HL-60/S4 treated with retinoic acid at 250 ng/mL for 4 days and 3 days (cell line): Measurements from ENCODE around the gene RPL41.
"Not testable (repeated sequence)": the region's sequence is repeated elsewhere in the genome, so short reads cannot be mapped to it uniquely, and the experiment has no call there.

ENCODE experiments used
- in situ Hi-C: fragments of 300-500 bp; cut with MboI; formaldehyde crosslinking; loops from 2 replicates; pipeline ENCODE4 v1.7.0; 2022; ENCODE audit warnings: low sequenced_read_pairs

RPL41 gene

DNA sequence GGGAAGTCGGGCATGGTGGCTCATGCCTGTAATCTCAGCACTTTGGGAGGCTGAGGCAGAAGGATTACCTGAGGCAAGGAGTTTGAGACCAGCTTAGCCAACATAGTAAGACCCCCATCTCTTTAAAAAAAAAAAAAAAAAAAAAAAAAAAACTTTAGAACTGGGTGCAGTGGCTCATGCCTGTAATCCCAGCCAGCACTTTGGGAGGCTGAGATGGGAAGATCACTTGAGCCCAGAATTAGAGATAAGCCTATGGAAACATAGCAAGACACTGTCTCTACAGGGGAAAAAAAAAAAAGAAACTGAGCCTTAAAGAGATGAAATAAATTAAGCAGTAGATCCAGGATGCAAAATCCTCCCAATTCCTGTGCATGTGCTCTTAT is 13.8 kb upstream of the RPL41 start:
- in situ Hi-C loops = no loop called here

DNA sequence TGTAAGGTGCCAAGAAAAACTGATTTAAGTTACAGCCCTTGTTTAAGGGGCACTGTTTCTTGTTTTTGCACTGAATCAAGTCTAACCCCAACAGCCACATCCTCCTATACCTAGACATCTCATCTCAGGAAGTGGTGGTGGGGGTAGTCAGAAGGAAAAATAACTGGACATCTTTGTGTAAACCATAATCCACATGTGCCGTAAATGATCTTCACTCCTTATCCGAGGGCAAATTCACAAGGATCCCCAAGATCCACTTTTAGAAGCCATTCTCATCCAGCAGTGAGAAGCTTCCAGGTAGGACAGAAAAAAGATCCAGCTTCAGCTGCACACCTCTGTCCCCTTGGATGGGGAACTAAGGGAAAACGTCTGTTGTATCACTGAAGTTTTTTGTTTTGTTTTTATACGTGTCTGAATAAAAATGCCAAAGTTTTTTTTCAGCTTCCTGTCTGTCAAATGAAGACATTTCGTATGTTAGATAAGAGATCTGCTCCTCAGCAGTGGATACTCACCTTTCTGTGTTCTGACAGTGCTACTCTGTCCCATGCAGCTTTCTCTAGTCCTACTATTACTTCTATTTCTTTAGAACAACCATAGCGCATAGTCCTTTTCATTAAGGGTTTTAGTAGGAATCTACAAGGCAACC is 13.2 kb upstream of the RPL41 start:
- in situ Hi-C loops = no loop called here

DNA sequence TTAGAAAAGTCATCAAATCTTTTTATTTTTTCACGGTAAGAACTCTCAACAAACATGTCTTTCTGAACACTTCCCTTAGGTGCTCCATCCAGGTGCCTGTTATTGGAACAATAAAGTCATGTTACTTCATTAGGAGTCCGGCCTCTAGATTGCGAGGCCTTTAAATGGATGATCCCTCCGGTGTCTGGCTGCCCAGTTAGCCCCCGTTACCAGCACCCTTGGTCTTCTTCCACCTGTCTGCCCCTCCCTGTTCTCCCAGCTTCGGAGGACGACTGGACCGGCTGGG is 12.7 kb upstream of the RPL41 start:
- in situ Hi-C loops = no loop called here

DNA sequence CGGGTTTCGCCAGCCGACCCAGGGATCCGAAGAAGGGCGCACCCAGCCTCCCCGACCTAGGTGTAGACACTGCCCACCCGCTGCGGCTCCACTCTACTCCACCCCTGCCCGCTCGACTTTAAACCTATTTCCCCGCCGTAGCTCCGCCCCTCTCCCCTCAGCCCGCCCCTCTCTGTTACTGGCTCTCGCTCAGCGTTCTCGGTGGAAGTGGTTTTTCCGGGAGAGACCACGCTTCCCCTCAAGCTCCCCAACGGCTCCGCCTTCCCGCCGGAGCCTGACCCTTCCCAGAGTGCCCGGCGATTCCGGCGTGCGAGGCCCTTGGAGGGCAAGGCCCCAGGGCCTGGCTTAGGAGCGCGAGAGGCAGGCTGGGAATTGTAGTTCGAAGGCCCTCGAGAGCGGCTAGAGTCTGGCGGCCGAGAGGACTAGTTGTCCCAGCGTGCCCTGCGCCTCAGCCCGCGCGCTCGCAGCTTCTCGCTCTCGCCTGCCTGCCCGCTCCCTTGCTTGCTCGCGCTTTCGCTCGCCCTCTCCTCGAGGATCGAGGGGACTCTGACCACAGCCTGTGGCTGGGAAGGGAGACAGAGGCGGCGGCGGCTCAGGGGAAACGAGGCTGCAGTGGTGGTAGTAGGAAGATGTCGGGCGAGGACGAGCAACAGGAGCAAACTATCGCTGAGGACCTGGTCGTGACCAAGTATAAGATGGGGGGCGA is 12.2 kb upstream of the RPL41 start, which contains the start of gene PA2G4:
PA2G4 (plus strand) TSS at position 451 of the 706 bp plus-strand sequence; CDS start at position 630, 179 bp downstream.
- in situ Hi-C loops = no loop called here

DNA sequence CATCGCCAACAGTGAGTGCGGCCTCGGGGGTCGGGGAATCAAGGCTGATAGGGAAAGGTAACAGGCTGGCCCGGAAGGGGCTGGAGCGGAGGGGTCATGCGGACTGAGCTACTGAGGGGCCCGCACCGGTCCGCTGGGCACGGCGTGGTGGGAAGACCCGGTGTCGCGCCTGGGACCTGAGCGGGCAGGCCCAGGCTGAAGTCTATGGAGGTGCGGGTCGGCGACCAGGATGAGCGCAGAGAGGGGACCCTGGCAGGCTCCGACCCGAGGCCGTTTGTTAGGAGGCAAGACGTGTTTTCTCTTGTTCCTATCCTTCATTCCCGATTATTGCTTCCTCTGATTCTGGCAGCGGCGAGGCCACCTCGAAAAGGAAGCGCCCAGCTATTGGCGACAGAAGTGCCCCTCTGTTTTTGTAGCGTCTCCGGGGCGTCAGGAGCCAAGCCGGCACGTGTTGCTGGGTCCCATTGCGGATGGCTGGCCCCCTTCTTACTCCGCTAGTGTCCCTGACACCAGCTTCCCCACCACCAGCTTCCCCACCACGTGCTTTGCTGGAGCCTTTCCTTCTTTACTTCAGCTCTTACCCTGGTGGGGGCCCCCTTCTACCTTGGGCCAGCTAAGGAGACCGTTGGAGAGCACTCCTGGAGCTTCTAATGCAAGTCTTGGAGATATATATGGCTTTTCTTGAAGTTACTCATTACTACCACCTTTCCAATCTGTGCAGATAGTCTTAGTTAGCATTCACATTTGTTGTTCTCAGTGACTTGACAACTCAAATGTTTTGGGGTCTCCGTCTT is 11.4 kb upstream of the RPL41 start:
- in situ Hi-C loops = no loop called here

DNA sequence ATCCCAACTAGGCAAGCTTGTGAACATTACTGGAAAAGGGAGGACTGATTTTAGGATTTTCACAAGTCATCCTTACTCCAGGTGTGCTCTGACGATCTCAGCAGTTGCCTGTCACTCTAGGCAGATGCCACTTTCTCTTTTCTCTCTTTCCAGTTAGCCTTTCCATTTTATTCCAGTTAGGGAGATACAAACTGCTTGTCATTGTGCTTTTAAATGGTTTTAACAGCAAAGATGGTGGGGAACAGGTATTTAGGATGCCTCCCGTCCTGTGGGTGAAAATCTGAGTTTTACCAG is 10.9 kb upstream of the RPL41 start:
- in situ Hi-C loops = no loop called here

DNA sequence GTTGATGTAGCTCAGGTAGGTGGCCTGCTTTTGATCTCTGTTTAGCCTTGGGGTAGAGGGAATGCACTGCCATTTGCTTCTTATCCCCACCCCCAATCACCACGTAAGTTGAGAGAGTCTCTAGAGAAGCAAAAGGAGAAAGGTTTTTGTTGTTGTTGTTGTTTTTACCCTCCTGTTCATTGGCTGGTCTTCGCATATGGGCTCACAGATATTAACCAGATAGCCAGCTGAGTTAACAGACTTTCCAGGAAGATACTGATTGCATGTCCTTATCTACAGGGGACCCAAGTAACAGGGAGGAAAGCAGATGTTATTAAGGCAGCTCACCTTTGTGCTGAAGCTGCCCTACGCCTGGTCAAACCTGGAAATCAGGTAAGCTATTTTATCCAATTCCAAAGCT is 9.2 kb upstream of the RPL41 start:
- in situ Hi-C loops = no loop called here

DNA sequence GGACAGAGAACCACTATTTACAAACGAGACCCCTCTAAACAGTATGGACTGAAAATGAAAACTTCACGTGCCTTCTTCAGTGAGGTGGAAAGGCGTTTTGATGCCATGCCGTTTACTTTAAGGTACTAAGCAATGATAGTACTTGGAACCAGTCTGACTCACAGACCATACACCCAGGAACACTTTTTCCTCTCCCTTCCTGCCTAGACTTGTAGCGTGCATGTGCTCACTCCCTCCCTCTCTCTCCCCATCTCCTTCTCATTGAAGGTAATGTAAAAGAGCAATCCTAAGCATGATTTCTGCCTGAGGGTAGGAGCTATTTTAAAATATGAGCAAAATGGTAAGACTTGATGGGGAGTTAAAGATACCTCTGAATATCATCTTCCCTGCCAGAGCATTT is 5.9 kb upstream of the RPL41 start:
- in situ Hi-C loops = no loop called here

DNA sequence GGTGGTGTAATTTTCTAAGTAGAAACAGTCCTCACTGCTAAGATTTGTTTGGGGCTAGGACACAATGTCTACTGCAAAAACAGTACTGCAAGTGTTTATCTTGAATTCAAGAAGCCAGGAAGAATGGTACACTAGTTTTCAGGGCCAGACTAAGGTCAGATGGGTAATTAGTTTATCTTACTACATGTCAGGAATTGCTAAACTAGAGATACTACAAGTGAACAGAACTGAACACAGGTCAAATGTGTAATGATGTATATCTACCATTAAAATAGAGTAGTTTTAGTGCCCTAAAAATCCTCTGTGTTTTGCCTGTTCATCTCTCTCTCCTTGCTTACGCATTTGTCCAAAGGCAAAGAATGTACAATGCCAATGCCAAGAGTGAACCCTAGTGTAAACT is 2.3 kb upstream of the RPL41 start:
- in situ Hi-C loops = no loop called here

DNA sequence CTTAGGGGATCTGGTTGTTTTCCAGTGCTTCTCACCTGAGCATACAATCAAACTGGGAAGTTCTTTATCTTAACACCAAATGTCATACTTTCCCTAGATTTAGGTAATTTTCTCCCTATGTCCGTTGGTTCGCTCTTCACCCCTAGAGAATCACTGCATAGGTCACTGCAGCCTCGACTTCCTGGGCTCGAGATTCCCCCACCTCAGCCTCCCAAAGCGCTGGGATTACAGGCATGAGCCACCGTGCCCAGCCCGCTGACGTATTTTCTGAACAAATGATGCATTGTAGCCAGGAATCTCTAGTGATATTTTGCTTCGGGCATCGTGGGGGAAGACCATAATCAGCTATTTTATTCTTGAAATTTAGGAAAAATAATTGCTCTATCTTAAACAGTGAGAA is 1.1 kb upstream of the RPL41 start:
- in situ Hi-C loops = no loop called here

DNA sequence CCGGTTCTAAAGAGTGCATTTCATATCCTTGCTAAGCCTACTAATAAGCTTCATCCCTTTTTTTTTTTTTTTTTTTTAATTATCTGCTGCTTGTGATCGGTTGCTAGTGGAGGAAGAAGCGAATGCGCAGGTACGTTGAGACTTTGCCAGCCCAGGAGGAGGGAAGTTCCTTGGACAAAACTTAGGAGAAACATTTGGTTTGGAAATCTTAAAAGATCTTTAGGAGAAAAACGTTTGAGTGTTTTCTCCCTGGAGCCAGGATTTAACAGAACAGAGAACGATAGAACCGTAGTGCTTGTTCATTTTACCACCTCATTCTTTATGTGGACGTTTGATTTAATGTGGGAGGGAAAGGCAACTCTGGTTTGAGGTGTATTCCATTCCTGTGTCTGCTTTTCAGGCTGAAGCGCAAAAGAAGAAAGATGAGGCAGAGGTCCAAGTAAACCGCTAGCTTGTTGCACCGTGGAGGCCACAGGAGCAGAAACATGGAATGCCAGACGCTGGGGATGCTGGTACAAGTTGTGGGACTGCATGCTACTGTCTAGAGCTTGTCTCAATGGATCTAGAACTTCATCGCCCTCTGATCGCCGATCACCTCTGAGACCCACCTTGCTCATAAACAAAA is 761 bp downstream of the RPL41 start:
- in situ Hi-C loops = not testable (repeated sequence)

DNA sequence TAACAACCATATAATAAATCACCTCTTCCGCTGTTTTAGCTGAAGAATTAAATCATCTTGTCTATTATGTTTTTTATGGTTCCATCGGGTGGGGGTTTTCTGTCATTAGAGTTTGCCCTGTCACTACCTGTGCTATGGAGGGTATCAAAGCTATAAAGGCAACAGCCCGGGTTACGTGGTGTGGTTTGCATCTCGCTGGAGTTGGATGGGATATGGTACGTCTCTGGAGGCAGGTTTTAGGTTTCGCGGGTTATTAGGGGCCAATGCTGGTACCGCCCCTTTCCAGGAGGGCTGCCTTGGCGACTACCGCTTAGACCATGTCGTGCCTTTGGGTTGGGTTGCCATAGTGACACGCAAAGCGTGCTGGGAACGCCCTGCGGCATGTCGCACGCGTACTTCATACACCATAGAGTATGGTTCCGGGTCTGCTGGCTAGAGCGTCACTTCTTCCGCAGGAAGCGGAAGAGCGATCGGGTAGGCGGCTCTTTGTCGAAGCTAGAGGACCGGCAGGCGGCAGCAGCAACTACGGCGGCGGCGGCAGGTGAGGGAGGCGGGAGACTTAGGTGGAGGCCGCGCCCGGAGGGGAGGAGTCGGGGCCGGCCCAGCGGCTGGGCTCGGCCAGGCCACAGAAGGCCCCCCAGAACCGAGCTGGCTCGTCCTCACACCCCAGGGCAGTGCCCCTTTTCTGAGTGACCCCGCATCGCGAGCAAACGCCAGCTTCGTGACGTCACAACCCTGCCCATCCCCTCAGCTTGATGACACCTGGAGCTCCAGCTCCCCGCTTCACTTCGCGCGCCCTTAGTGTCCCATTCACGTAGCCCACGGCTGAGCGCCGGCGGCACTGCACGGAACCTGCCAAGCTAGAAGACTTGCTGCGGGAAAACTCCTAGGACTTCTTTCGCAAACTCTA is 1.6 kb downstream of the RPL41 start, which contains the start of gene ZC3H10:
ZC3H10 (plus strand) TSS at position 489 of the 910 bp plus-strand sequence. CDS start 2,297 bp downstream, outside the sequence.
- in situ Hi-C loops = no loop called here

DNA sequence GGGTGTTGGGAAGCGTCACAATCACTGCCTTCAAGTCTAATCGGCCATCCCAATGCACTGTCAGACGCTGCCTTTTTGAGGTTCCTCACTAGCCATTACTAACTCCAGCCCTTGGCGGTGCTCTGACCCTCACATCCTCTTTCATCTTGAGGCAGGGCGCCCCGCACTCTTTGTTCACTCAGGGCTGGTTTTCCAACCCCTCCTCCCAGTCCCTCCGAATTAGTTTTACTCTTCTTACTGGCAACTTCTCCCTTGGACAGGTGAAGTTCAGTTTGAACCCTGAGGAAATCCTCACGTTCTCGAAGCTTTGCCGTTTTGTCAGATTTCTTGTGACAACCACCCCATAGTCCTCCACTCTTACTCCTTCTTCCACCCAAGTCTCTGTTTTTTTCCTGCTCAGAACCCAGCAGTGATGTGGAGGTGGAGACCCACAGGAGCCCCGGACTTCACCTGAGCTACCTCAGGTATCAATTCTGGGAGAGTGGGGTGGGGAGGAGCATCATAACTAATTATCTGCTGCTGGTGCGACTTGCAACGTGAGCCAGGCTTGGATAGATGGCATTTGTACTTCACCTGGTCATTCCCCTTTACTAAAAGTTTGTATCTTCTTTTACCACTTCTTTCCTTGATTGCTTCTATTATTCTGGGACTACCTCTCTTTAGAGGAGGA is 2.4 kb downstream of the RPL41 start:
- in situ Hi-C loops = no loop called here

DNA sequence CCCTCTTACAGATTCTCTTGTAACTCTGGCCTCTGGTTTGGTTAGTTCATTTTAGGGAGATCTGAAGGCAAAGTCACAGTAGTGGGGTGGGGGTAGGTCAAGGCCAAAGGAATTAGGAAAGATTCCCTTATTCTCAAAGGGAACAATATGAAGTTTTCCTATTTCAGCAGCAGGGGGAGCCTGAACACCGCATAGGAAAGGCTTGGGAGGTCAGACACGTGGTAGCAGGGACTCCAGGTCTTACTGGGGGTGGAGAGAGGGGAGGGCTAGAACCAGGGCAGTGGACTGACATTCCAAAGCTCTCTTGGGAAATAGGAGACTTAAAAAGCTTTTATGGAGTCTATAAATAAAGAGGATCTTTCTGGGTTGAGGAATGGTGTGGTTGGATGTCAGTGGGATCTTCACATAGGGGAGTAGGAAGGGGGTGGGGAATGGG is 2.9 kb downstream of the RPL41 start:
- in situ Hi-C loops = no loop called here

DNA sequence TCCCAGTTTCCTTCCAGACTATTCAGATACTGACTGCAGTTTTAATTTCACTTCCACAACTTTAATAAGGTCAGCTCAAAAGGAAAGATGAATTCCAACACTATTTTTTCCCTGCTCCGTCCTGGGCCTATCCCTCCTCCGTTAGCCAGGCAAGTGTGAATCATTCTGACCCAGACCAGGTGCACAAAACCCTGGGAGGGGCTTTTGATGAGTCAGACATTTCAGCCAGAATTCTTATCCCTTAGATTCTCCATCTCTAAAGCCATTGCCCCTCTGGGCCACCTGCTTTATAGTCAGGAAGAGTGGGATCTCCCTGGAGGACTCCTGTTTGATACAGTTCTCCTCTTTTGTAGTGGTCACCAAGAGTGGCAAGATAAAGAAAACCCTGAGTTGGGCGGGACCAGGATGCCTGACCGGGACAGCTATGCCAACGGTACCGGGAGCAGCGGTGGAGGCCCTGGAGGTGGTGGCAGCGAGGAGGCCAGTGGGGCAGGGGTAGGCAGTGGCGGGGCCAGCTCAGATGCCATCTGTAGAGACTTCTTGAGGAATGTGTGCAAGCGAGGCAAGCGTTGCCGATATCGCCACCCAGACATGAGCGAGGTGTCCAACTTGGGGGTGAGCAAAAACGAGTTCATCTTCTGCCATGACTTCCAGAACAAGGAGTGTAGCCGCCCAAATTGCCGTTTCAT is 3.9 kb downstream of the RPL41 start:
- in situ Hi-C loops = no loop called here

DNA sequence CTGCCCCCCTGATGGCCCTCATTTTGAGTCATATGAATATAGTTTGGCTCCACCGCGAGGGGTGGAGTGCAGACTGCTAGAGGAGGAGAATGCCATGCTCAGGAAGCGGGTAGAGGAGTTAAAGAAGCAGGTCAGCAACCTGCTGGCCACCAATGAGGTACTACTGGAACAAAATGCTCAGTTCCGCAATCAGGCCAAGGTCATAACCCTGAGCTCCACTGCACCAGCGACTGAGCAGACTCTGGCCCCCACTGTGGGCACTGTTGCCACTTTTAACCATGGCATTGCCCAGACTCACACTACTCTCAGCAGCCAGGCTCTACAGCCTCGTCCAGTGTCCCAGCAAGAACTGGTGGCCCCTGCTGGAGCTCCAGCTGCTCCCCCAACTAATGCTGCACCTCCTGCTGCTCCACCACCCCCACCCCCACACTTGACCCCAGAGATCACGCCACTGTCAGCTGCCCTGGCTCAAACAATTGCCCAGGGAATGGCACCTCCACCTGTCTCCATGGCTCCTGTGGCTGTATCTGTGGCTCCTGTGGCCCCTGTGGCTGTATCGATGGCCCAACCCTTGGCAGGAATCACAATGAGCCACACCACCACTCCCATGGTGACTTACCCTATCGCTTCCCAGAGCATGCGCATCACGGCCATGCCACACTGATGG is 4.9 kb downstream of the RPL41 start:
- in situ Hi-C loops = no loop called here

DNA sequence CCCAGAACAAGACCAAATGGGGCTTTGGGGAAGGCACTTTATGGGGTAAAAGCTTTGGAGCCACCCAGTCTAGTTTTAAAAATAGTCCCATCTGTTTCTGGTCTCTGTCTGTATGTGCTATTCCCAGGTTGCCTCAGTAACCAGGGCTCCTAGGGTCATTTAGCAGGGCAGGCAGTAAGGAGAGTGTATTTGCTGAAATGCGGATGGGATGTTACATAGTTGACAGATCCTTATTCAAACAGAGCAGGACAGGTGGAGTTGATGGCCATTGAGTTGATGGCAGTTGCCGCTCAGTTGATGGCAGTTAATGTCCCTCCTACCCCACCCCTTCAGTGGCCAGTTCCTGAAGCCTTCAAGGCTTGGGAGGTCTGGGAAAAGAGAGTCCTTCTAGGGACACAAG is 6.2 kb downstream of the RPL41 start:
- in situ Hi-C loops = no loop called here

DNA sequence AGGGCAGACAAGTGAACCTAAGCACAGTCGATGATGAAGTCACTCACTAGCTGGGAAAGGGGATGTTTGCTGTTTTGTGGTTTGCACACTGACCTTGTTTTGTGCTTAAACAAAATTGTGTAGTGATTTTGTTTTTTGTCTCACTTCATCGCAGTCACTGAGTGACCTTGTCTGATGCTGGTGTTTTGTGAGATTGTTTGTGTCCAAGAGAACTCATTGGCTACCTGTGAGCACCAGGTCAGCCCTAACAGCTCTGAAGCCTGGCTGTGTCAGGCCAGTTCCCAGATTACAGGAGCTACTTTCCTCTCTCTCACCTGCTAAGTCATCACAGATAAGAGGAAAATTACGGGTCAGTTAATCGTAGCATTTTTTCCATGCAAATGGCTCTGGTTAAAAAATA is 7.7 kb downstream of the RPL41 start:
- in situ Hi-C loops = no loop called here

DNA sequence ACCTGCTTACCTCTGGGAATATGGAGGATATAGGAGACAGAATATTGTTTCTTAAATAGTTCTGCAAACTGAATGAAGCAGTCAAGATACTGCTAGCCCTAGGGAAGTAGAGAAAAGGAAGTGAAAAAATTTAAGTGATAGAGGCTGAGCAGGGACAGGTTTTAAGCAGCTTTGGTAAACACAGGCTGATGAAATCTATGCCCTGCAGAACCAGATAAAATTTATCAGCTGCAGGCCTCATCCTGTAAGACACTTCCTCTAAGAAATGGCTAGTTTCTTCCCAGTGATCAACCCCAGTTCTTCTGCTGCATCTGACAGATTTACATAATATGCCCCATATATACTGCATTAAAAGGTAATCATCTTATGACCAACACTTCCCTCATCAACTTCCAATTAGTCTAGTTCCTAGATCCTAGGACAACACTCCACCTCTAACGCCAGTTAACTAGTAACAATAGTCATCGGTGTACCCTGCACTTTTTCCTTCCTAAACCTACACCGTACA is 10.4 kb downstream of the RPL41 start:
- in situ Hi-C loops = no loop called here
